Uterus (tissue), 2 donors: ENCODE data around the gene WDR4.

Experiments used
- CTCF ChIP-seq, 4 experiments: fragments of 200-600 bp in 2 of 4; fragments of 450-650 bp in 2 of 4; sonication (generic) in 2 of 4; IDR thresholded peaks; one replicate each; pipeline ENCODE4 v1.5.1; 2016 to 2019; ENCODE audit warnings: antibody characterized with exemption in 4 of 4, mild to moderate bottlenecking in 2 of 4, moderate library complexity in 1 of 4
- POLR2A ChIP-seq, 2 donors: fragments of 450-650 bp; IDR thresholded peaks; one replicate each; pipeline ENCODE4 v1.6.1; 2016; ENCODE audit warnings: antibody characterized with exemption in 2 of 2, mild to moderate bottlenecking in 1 of 2, moderate library complexity in 1 of 2

- TF ChIP-seq CTCF (IDR thresholded peaks at IDR 0.05) = no peak
- no peak for TF ChIP-seq POLR2A (IDR thresholded peaks at IDR 0.05)
Measured at GRCh38 chr21:42865776-42866160, 13.6 kb downstream of the WDR4 start.
